ENCODE data around the gene IL17C.

- TF ChIP-seq CTCF (IDR thresholded peaks at IDR 0.05; ENCODE audit: poor library complexity, severe bottlenecking), result no peak
- TF ChIP-seq POLR2AphosphoS5 (IDR thresholded peaks at IDR 0.05), result no peak
- TF ChIP-seq RAD21 (conservative IDR thresholded peaks at IDR 0.05), result no peak
Observed at GRCh38 chr16:88635671-88636319, 2.6 kb upstream of the IL17C start.

Measured in neural cell (in vitro differentiated cells).